CD4-positive, alpha-beta T cell treated with Interleukin-1 beta for 1 hour (primary cell): ENCODE results near the gene HTRA3.
A peak's percentile ranks its signal among the peaks of the same experiment; 100 is the strongest.

Experiments used
- DNase-seq, 2 donors: peaks; one replicate each; pipeline ENCODE4 v3.0.0-alpha.2; 2020 to 2022

Gene HTRA3

GRCh38 chr4:8235224-8235623, 34.3 kb upstream of the HTRA3 start:
- DNase-seq = no peak

- no peak for DNase-seq
These were observed 33.9 kb upstream of the HTRA3 start for GRCh38 chr4:8235686-8236085.

- DNase-seq = no peak
These were observed 33.2 kb upstream of the HTRA3 start for GRCh38 chr4:8236106-8236919.

- no peak for DNase-seq
These were observed 32.7 kb upstream of the HTRA3 start for GRCh38 chr4:8236920-8237195.

GRCh38 chr4:8237256-8237989, 32.1 kb upstream of the HTRA3 start:
- no peak for DNase-seq

GRCh38 chr4:8238036-8238511, 31.5 kb upstream of the HTRA3 start:
- peak in 1 of 2 donors; percentile 46 for DNase-seq

GRCh38 chr4:8238515-8239053, 31.0 kb upstream of the HTRA3 start:
- DNase-seq = no peak

- no peak for DNase-seq
These were observed 30.3 kb upstream of the HTRA3 start for GRCh38 chr4:8239226-8239625.

GRCh38 chr4:8239661-8240060, 29.9 kb upstream of the HTRA3 start:
- no peak for DNase-seq

- no peak for DNase-seq
These were observed 29.1 kb upstream of the HTRA3 start for GRCh38 chr4:8240211-8241041.

GRCh38 chr4:8241211-8241779, 28.3 kb upstream of the HTRA3 start:
- no peak for DNase-seq

- DNase-seq = peak; percentile 68 to 70
These were observed 27.5 kb upstream of the HTRA3 start for GRCh38 chr4:8241895-8242696.

- no peak for DNase-seq
These were observed 26.6 kb upstream of the HTRA3 start for GRCh38 chr4:8242782-8243560.

GRCh38 chr4:8244001-8244757, 25.4 kb upstream of the HTRA3 start:
- DNase-seq = no peak

- DNase-seq = no peak
These were observed 24.6 kb upstream of the HTRA3 start for GRCh38 chr4:8244931-8245460.

- no peak for DNase-seq
These were observed 23.4 kb upstream of the HTRA3 start for GRCh38 chr4:8245884-8246833.

- no peak for DNase-seq
These were observed 22.3 kb upstream of the HTRA3 start for GRCh38 chr4:8247047-8247930.

GRCh38 chr4:8248091-8248490, 21.5 kb upstream of the HTRA3 start:
- no peak for DNase-seq
